HEK293 (cell line): ENCODE data around the gene BABAM1.

Experiments
- CTCF ChIP-seq: fragments of 450-650 bp; formaldehyde crosslinking; IDR thresholded peaks from 2 replicates; pipeline ENCODE4 v1.5.1; 2016; ENCODE audit warnings: missing biosample characterization, missing genetic modification characterization
- GLIS1 ChIP-seq: fragments of 450-650 bp; formaldehyde crosslinking; IDR thresholded peaks from 2 replicates; pipeline ENCODE4 v1.5.1; 2016; ENCODE audit warnings: missing biosample characterization, missing genetic modification characterization
- MZF1 ChIP-seq: fragments of 450-650 bp; formaldehyde crosslinking; IDR thresholded peaks from 2 replicates; pipeline ENCODE4 v1.5.1; 2017; ENCODE audit warnings: missing biosample characterization, missing genetic modification characterization, borderline replicate concordance
- ZNF214 ChIP-seq: fragments of 450-650 bp; formaldehyde crosslinking; IDR thresholded peaks from 2 replicates; pipeline ENCODE4 v1.5.1; 2017; ENCODE audit warnings: missing biosample characterization, mild to moderate bottlenecking, missing genetic modification characterization, borderline replicate concordance
- ZNF324 ChIP-seq: fragments of 450-650 bp; formaldehyde crosslinking; IDR thresholded peaks from 2 replicates; pipeline ENCODE4 v1.5.1; 2016; ENCODE audit warnings: missing biosample characterization, missing genetic modification characterization
- ZNF350 ChIP-seq: fragments of 450-650 bp; formaldehyde crosslinking; IDR thresholded peaks from 2 replicates; pipeline ENCODE4 v1.5.0; 2017; ENCODE audit warnings: missing biosample characterization, mild to moderate bottlenecking, missing genetic modification characterization
- ZNF37A ChIP-seq: fragments of 450-650 bp; IDR thresholded peaks from 2 replicates; pipeline ENCODE4 v1.5.1; 2018; ENCODE audit warnings: missing biosample characterization, missing genetic modification characterization
- ZNF544 ChIP-seq: fragments of 450-650 bp; formaldehyde crosslinking; IDR thresholded peaks from 2 replicates; pipeline ENCODE4 v1.5.0; 2017; ENCODE audit warnings: missing biosample characterization, missing genetic modification characterization
- ZNF658 ChIP-seq: fragments of 450-650 bp; formaldehyde crosslinking; IDR thresholded peaks from 2 replicates; pipeline ENCODE4; 2016; ENCODE audit warnings: missing biosample characterization, missing genetic modification characterization
- ZNF792 ChIP-seq: fragments of 450-650 bp; formaldehyde crosslinking; IDR thresholded peaks from 2 replicates; pipeline ENCODE4 v1.5.1; 2016; ENCODE audit warnings: missing biosample characterization, missing genetic modification characterization
- TF ChIP-seq, protein P1 (sequence below): fragments of 450-650 bp; formaldehyde crosslinking; conservative IDR thresholded peaks from 2 replicates; pipeline ENCODE4 v1.5.1; 2016; ENCODE audit warnings: low read depth, missing biosample characterization, missing genetic modification characterization
- TF ChIP-seq, protein P2 (sequence below): fragments of 450-650 bp; formaldehyde crosslinking; optimal IDR thresholded peaks from 2 replicates; pipeline ENCODE3; 2016; ENCODE audit warnings: missing biosample characterization, mild to moderate bottlenecking, missing genetic modification characterization
- TF ChIP-seq, protein P3 (sequence below): IDR thresholded peaks from 2 replicates; pipeline ENCODE4 v1.6.1; 2011; ENCODE audit warnings: mild to moderate bottlenecking, low read depth, low read length, borderline replicate concordance

GRCh38 chr19:17268754-17269153, 1.5 kb downstream of the BABAM1 start:
- TF ChIP-seq, protein P1, sequence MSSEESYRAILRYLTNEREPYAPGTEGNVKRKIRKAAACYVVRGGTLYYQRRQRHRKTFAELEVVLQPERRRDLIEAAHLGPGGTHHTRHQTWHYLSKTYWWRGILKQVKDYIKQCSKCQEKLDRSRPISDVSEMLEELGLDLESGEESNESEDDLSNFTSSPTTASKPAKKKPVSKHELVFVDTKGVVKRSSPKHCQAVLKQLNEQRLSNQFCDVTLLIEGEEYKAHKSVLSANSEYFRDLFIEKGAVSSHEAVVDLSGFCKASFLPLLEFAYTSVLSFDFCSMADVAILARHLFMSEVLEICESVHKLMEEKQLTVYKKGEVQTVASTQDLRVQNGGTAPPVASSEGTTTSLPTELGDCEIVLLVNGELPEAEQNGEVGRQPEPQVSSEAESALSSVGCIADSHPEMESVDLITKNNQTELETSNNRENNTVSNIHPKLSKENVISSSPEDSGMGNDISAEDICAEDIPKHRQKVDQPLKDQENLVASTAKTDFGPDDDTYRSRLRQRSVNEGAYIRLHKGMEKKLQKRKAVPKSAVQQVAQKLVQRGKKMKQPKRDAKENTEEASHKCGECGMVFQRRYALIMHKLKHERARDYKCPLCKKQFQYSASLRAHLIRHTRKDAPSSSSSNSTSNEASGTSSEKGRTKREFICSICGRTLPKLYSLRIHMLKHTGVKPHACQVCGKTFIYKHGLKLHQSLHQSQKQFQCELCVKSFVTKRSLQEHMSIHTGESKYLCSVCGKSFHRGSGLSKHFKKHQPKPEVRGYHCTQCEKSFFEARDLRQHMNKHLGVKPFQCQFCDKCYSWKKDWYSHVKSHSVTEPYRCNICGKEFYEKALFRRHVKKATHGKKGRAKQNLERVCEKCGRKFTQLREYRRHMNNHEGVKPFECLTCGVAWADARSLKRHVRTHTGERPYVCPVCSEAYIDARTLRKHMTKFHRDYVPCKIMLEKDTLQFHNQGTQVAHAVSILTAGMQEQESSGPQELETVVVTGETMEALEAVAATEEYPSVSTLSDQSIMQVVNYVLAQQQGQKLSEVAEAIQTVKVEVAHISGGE (tag by site-specific recombination): no peak
- TF ChIP-seq ZNF544 (tag by site-specific recombination) (no peak), CTCF (no peak), ZNF792 (tag by site-specific recombination) (no peak), ZNF658 (tag by site-specific recombination) (no peak), ZNF350 (tag by site-specific recombination) (no peak), GLIS1 (tag by site-specific recombination) (no peak), ZNF324 (tag by site-specific recombination) (no peak), ZNF37A (tag by site-specific recombination) (no peak), ZNF214 (tag by site-specific recombination) (no peak), MZF1 (tag by site-specific recombination) (no peak)
- TF ChIP-seq, protein P2, sequence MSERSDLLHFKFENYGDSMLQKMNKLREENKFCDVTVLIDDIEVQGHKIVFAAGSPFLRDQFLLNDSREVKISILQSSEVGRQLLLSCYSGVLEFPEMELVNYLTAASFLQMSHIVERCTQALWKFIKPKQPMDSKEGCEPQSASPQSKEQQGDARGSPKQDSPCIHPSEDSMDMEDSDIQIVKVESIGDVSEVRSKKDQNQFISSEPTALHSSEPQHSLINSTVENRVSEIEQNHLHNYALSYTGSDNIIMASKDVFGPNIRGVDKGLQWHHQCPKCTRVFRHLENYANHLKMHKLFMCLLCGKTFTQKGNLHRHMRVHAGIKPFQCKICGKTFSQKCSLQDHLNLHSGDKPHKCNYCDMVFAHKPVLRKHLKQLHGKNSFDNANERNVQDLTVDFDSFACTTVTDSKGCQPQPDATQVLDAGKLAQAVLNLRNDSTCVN (tag by site-specific recombination): no peak
- TF ChIP-seq, protein P3, sequence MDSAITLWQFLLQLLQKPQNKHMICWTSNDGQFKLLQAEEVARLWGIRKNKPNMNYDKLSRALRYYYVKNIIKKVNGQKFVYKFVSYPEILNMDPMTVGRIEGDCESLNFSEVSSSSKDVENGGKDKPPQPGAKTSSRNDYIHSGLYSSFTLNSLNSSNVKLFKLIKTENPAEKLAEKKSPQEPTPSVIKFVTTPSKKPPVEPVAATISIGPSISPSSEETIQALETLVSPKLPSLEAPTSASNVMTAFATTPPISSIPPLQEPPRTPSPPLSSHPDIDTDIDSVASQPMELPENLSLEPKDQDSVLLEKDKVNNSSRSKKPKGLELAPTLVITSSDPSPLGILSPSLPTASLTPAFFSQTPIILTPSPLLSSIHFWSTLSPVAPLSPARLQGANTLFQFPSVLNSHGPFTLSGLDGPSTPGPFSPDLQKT: no peak
